ENCODE measurements around the gene SLFN13. TPM values are rescaled to one million over a fixed set of nuclear protein-coding genes. Genes with fewer than 3 reads are reported as not detected.
A peak's percentile ranks its signal among the peaks of the same experiment; 100 is the strongest.

SLFN13 gene
- total and polyA plus RNA-seq, 9 of the 15 experiments (the other 6 are each of a cell fraction or from before 2014, with no cell fraction given): 0.04 to 0.49 (median 0.17) TPM

- TF ChIP-seq CBX8 (IDR thresholded peaks at IDR 0.05; ENCODE audit: borderline replicate concordance, extremely low read depth, low read depth, low read length, poor library complexity, severe bottlenecking) (peak; percentile 75), GTF2A2 (tag; IDR thresholded peaks at IDR 0.05) (no peak)
- Histone ChIP-seq H3K4me2 (ENCODE audit: insufficient read depth, low read length) (no peak overlapping the region), H2AFZ (ENCODE audit: low read depth, low read length) (no peak overlapping the region), H3K4me1 (replicated peaks in 1 of 2; ENCODE audit: control insufficient read depth in 2 of 2, insufficient read depth in 2 of 2, low read length in 2 of 2) (peaks cover 0 to 3% of the 10 kb centered on the region in 2 experiments; a peak in 1 of 5 replicates), H3K27ac (ENCODE audit: extremely low read depth, low read depth, low read length) (no peak overlapping the region), H4K20me1 (replicated peaks; ENCODE audit: control insufficient read depth, insufficient read depth, low read length) (no peaks in the 10 kb centered on the region), H3K9me3 (replicated peaks; ENCODE audit: control insufficient read depth, insufficient read depth, low read depth, low read length) (no peaks in the 10 kb centered on the region), H3K36me3 (ENCODE audit: control insufficient read depth, insufficient read depth, low read length) (no peaks in the 10 kb centered on the region), H3K27me3 (ENCODE audit: control insufficient read depth in 2 of 2, insufficient read depth in 2 of 2, low read length in 2 of 2) (peaks cover 0 to 4% of the 10 kb centered on the region in 2 experiments; a peak in 3 of 5 replicates), H3K4me3 (no peak overlapping the region), H3K9ac (ENCODE audit: insufficient read depth in 1 of 2, low read depth in 2 of 2, low read length in 2 of 2) (no peak overlapping the region), H3K79me2 (ENCODE audit: control insufficient read depth, insufficient read depth, low read length) (no peaks in the 10 kb centered on the region), H3K9me1 (ENCODE audit: control insufficient read depth, insufficient read depth, low read length) (no peaks in the 10 kb centered on the region)
- ChIA-PET POLR2A (no interaction called here), CTCF (ENCODE audit: low intra/inter-chr PET ratio) (no interaction called here)
- DNase-seq (ENCODE audit: extremely low read depth in 1 of 4, low spot score in 3 of 4) (no peak), FAIRE-seq (no peak), ATAC-seq (no peak)
- 0% methylated on average over 1 of the region's 1 CpG for WGBS (ENCODE audit: insufficient coverage, low coverage, missing lambda C conversion rate)
- intact Hi-C loops (cut with micrococcal nuclease) (no loop called here), in situ Hi-C loops (cut with MboI) (no loop called here)
- BruUV-seq (replicated peaks): no TSS peak
Observed at GRCh38 chr17:35406568-35406967, 42.0 kb downstream of the SLFN13 start.

DNA sequence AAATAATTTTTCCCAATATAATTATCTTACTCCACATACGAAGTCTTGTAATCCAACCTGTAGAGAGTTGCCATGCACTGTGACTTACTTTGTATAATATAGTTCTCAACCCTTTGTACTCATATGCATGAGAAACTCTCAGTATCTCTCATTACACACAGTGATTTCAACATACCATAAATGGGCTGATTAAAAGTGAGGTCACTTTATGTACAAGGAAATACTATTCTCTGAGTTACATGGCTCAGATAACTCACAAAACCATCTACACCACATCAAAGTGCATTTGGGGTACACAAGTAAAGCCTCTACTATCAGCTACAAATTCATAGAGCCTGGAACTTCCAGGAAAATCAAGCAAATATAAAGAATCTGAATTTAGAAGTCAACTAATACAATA lies 44.2 kb downstream of the SLFN13 start:
- H3K27me3 ChIP-seq (ENCODE audit: control insufficient read depth in 2 of 2, insufficient read depth in 2 of 2, low read length in 2 of 2): no peaks in the 10 kb centered on the region; a peak in 2 of 5 replicates
- in situ Hi-C loops (cut with MboI): no loop called here
- H3K27ac ChIP-seq (ENCODE audit: extremely low read depth, low read depth, low read length): no peak overlapping the region
- H3K9ac ChIP-seq (ENCODE audit: insufficient read depth in 1 of 2, low read depth in 2 of 2, low read length in 2 of 2): no peak overlapping the region
- ATAC-seq: no peak
- no peaks in the 10 kb centered on the region for H4K20me1 ChIP-seq (replicated peaks; ENCODE audit: control insufficient read depth, insufficient read depth, low read length)
- no peaks in the 10 kb centered on the region for H3K9me3 ChIP-seq (replicated peaks; ENCODE audit: control insufficient read depth, insufficient read depth, low read depth, low read length)
- ChIA-PET CTCF (ENCODE audit: low intra/inter-chr PET ratio) (no interaction called here), POLR2A (no interaction called here)
- WGBS (ENCODE audit: insufficient coverage, low coverage, missing lambda C conversion rate): 0% methylated on average over 1 of the region's 1 CpG
- no peak overlapping the region for H3K4me3 ChIP-seq
- intact Hi-C loops (cut with micrococcal nuclease): no loop called here
- DNase-seq (ENCODE audit: extremely low read depth in 1 of 4, low spot score in 3 of 4): no peak
- peaks cover 0 to 3% of the 10 kb centered on the region in 2 experiments; a peak in 1 of 5 replicates for H3K4me1 ChIP-seq (replicated peaks in 1 of 2; ENCODE audit: control insufficient read depth in 2 of 2, insufficient read depth in 2 of 2, low read length in 2 of 2)
- H3K79me2 ChIP-seq (ENCODE audit: control insufficient read depth, insufficient read depth, low read length): no peaks in the 10 kb centered on the region
- H3K36me3 ChIP-seq (ENCODE audit: control insufficient read depth, insufficient read depth, low read length): no peaks in the 10 kb centered on the region
- no peak for FAIRE-seq
- no peak overlapping the region for H2AFZ ChIP-seq (ENCODE audit: low read depth, low read length)
- no peaks in the 10 kb centered on the region for H3K9me1 ChIP-seq (ENCODE audit: control insufficient read depth, insufficient read depth, low read length)
- H3K4me2 ChIP-seq (ENCODE audit: insufficient read depth, low read length): no peak overlapping the region
- BruUV-seq (replicated peaks): no TSS peak
- TF ChIP-seq ZKSCAN3 (CRISPR knock-in tag; IDR thresholded peaks at IDR 0.05): no peak
- no peak for TF ChIP-seq XRCC5 (IDR thresholded peaks at IDR 0.05; ENCODE audit: low read depth, low read length)
- TF ChIP-seq, protein P1, sequence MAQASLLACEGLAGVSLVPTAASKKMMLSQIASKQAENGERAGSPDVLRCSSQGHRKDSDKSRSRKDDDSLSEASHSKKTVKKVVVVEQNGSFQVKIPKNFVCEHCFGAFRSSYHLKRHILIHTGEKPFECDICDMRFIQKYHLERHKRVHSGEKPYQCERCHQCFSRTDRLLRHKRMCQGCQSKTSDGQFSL (CRISPR knock-in tag; IDR thresholded peaks at IDR 0.05): no peak
- TF ChIP-seq, protein P1 (tag; IDR thresholded peaks at IDR 0.05): no peak
- no peak for TF ChIP-seq ZNF274 (IDR thresholded peaks at IDR 0.05; ENCODE audit: borderline replicate concordance, low read depth, low read length)
- TF ChIP-seq ZNF780A (CRISPR knock-in tag; IDR thresholded peaks at IDR 0.05): no peak
- no peak for TF ChIP-seq GATA2 (CRISPR knock-in tag; IDR thresholded peaks at IDR 0.05)
- no peak for TF ChIP-seq RBM14 (IDR thresholded peaks at IDR 0.05; ENCODE audit: borderline replicate concordance, insufficient read depth, low read depth, low read length)
- TF ChIP-seq ZZZ3 (IDR thresholded peaks at IDR 0.05): no peak
- no peak for TF ChIP-seq MIER1 (IDR thresholded peaks at IDR 0.05; ENCODE audit: low read depth)
- TF ChIP-seq ELK3 (CRISPR knock-in tag; IDR thresholded peaks at IDR 0.05): no peak
- TF ChIP-seq ARNT (IDR thresholded peaks at IDR 0.05): no peak
- TF ChIP-seq CREM (IDR thresholded peaks at IDR 0.05; ENCODE audit: low read depth): no peak

Measured in K562 (cell line).